T-helper 22 cell (primary cell): ENCODE data around the gene GRID1.

Experiments used
- DNase-seq: peaks from one replicate; pipeline ENCODE4 v3.0.0-alpha.2; 2020; ENCODE audit warnings: low read depth

Gene GRID1

DNA sequence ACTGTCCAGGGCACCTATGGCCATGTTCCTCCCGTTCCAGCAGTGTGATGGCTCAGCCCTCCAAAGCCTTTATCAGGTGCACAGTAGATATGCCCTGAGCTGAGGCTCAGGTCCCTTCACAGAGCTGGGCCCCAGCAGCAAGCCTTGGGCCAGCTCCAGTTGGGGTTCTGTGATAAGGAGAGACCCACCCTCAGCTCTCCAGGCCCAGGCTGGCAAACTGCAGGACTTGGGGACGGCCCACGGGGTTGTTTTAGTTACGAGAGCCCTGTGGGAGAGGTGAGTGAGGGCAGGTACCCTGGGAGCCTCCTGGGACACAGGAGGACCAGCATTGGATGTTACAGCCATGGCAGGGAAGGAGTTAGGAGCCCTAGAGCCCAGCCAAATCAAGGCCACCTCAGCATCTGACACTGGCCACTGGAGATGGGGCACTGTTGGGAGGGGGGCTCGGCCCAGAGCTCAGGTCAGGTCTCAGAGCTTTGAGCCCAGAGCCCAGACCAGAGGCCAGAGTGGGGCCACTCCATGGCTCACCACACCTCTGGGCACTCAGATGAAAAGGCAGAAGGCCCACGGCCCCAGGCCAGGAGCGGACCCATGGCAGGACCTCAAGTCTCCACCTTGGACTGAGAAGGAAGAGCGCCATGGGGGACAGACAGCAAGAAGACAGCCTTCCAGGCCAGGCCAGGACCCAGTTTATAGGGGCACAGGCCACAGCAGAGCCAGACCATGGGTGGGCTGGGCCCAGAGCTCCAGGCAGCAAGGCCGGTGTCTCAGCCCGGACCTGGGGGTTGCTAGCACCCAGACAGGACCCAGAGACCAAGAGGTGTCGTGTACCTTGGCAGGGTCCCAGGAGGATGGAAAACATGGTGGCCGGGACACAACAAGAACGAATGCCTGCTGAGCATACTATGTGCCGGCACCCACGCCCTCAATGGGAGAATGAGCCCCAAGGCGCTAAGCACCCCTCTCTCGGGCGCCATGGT lies 12.8 kb downstream of the GRID1 start:
- no peak for DNase-seq

DNA sequence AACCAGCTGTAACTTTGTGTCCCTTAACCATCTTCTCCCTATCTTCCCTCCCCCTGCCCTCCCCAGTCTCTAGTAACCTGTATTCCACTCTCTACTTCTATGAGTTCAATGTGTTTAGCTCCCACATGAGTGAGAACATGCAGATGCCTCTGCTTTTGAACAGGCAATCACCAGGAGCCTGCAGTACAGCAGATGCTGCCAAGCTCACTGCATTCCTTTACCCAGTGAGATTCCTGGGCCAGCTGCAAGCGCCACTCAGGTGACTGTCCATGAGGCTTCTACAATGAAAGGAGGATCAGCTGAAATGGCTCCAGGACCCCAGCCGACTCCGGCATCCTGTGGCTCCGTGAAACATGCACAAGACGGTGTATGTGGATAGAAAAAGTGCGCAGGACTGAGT lies 15.7 kb downstream of the GRID1 start:
- DNase-seq, result no peak

DNA sequence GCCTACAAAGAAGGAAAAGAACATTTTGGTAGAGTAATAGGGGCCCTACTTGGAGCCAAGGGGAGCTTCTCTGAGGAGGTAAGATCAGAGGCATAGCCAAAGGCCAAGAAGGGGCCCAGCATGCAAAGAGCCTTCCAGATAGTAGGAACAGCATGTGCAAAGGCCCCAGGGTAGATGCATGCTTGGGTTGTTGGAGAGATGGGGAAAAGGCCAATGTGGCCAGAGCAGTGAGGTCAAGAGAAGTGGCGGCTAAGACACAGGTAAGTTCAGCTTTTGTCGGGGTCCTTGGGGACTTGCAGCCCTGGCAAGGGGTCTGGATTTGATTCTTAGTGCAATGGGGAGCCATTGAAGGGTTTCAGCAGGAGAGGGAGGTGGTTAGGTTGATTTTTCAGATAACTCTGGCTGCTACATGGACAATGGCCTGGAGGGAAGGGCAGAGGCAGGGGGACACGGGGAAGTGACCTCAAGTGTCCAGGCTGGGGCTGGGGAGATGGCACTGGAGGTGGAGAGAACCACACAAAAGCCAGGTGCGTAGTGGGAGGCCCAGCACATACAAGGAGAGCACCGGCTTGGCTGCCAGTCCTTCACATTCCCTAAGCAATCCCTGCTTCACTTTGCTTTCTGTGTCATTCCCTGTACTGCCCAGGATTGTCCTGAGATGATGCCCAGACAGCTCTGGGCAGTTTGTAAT lies 16.5 kb downstream of the GRID1 start:
- DNase-seq, result no peak

DNA sequence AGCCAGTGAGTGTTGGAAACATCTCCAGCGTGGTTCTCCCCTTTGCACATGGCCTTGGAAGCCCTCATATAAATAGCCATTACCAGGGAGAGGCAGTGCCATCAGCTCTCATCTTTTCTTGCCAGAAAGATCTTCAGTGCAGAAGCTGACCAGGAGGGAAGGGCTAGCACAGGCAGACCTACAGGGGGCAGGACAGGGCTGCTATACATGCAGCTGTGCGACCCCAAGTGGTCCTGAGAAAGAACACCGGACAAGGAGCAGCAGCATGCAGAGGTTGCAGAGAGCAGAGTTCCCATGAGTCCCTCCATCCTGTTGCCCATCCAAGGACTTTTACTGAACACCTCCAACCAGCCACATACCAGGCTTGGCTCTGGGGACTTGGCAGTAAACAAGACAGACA lies 17.1 kb downstream of the GRID1 start:
- no peak for DNase-seq

DNA sequence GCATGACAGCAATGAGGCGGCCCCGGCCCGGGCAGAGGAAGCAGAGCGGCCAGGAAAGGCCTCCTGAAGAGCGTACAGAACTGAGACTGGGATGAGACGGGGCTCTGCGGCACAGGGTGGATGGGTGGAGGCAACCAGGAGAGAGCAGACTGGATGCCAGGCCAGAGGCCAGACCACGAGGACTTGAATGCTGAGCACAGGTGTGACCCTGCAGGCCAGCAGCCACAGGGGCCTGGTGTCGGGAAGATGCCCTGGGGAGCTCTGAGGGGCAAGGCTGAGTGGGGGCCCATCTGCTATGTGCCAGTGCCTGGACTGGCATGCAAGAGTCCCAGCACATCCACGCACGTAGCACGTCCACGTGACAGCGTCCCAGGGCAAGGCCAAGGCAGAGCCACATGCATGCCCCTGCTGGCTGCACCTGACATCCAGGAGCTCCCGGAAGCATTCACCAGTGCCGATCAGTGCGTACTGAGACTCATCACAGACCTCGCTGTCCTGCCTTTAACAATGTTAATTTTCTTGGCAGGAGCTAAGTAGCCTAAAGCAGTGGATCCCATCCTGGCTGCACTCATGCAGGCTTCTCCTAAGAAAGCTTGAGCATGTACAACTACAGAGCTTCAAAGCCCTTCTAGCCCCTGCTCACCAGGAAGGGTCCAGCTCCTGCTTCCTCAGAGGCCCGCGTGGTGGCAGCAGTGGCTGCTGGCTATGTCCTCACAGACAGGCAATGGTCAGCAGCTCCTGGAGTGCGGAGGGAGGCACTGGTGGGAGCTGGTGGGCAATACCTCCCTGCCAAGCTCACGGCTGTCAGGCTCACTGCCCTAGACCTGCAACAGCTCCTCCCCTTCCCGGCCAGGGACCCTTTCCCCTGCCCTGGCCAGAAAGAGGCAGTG lies 18.0 kb downstream of the GRID1 start:
- no peak for DNase-seq

DNA sequence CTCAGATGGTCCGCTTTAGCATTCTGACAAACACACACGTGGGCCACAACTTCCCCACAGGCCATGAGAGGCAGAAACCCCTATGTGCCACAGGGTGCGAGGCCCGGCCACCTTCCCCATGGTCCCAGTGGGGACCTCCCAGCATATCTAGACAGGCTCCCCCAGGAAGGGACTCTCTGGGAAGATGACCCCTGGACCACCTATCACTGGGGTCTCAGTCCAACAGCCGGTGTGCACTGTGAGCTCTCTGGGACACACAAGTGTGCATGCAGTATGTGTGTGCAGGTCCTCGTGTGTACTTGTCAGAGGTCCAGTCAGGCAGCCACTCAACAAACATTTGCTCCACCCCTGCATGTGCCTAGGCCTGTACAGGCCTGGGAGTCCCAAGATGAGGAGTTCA lies 18.7 kb downstream of the GRID1 start:
- no peak for DNase-seq

DNA sequence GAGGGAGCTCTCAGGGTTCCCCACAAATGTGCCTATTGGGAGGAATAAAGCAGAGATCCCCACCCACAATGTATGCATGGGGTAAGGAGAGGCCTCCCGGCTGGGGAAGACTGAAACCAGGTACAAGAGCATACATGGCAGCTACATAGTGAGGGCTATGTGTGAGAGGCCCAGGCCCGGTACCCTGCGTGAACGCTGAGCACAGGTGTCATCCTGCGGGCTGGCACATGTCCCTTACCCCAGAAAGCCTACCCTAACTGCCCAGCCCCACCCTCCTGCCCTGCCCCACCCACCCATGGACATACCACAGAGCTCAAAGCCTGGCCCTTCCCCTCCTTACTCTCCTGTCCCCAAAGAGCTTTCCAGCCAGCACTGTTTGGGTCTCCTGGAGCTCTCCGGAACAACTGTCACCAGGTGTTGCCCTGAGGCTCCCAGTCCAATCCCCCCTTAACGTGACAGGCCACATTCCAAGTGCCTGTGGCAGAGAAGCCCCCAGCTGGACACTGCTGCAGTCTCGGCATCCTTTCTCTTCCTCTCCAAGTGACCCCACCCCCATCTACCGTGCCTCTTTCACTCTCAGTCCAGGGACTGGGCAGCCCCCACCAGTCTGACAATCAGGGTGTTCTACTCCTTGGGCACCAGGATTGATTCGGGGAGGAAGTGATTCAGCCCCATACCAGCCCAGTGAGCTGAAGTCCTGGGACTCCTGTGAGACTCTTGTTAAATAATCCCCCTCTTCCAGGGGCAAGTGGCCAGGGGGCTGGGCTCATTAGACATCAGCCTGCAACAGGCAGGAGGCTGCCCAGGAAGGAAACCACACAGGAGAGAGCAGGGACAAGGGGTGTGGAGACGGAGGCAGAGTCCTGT lies 19.6 kb downstream of the GRID1 start:
- DNase-seq, result no peak

DNA sequence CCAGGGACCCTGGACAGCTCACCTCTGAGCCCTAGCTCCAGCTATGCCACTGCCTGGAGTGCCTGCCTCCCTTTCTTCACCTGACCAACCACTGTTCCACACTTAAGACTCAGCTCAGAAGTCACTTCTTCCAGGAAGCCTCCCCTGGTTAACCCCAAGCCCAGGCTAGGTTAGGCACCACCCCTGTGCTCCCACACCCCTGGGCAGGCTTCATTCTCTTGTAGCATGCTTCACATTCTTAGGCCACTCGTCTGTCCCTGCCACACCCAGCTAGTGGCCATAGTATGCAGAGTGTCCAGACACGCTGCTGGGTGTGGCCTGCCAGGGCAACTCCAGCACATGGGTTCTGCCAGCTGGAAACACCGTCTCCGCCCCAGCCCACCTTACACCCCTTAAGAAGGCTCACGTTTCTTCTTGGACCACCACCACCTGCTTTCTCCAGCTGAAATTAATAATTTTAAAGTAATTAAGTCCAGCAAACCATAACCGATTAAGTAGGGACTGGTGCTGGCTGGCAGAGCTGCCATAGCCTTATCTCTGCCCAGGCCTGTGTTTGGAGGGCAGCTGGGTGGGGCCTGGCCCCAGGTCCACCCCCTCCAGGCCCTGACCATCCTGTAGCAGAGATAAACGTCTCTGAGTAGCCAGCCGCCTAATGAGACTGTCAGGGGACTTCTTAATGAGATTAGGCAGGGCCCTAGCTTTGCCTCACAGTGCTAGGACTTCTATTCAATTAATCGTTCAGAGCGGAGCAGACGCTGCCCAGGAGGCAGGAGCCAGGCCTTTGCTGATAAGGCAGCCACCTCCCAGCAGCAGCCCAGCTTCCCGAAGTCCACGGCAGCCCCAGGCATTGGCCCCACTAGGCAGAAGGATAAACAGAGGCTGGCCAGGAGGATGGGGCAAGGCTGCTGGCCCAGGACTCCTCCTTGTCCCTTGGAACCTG lies 20.5 kb downstream of the GRID1 start:
- DNase-seq, result no peak

DNA sequence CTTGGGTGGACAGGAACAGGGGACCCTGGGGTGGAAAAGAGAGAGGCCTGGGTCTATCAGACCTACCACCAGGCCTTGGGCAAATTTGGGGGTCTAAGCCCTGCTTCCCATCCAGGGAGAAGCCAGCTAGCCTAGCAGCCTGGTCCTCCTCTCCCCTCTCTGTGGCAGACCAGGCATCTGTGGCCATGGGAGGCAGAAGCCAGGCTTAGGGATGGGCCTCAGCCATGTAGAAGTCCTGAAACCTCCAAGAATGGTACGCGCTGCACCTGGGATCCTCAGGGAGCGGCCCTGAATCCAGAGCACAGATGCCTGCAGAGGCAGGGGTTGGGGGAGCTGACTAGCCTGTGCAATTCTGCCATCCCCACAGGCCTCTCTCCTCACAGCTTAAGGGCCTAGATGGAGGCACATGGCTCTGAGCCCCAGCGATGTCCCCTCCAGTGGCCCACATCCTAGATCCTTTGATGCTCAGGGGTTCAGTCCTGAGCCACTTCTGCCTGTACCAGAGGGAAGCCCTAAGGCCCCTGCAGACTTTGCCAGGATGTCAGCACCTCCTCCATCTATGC lies 21.2 kb downstream of the GRID1 start:
- no peak for DNase-seq

DNA sequence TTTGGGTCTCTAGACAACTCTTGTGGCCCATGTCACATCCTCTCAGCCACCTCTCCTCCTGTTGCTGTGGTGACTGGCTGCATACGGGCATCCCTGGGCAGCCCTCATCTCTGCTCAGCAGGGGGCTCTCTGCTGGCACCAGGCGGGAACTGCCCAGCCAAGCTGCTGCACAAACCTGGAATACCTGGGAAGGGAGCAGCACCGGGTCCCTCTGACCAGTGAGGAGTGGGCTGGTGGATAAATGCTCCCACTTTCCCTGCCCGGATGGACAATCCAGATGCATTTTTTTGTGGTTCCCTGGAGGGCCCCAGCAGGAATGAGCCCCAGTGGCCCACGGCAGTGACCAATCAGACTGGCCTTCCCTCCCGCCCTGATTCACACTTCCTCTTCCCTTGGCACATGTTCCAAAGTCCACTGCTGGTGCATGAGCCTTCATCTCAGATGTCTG lies 21.9 kb downstream of the GRID1 start:
- DNase-seq, result no peak

DNA sequence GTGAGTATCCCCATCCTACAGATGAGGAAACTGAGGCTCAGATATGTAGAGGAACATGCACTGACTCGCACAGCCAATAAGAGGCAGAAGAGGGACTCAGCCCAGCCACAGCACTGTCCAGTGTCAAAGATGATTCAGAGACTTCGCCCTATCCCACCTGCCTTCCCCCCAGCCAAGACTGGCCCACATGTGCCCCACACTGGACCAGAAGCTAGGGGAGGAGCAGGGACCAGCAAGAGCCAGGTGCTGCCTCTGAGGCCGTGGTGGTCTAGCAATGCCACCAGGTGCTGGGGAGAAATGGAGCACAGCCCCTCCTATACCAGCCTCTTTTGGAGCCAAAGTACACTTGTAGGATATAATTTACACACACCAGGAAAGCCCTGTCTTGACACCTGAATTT lies 22.3 kb downstream of the GRID1 start:
- DNase-seq, result no peak

DNA sequence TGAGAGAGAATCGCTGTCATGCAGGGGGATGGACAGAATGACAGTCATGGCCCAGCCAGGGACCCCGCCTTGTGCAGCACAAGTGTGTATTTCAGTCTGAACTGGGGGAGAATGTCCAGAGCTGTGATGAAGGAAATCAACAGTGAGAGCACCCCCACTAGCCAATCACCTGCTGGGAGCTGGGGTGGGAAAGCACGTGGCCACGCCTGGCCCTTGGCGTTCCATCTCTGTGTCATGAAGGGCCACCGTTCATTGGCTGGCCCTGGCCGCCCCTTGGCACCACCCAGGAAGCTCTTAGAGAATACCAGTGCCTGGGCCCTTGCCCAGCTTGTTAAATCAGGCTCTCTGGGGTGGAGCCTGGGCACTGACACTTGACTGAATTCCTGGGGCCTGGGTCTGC lies 22.8 kb downstream of the GRID1 start:
- no peak for DNase-seq

DNA sequence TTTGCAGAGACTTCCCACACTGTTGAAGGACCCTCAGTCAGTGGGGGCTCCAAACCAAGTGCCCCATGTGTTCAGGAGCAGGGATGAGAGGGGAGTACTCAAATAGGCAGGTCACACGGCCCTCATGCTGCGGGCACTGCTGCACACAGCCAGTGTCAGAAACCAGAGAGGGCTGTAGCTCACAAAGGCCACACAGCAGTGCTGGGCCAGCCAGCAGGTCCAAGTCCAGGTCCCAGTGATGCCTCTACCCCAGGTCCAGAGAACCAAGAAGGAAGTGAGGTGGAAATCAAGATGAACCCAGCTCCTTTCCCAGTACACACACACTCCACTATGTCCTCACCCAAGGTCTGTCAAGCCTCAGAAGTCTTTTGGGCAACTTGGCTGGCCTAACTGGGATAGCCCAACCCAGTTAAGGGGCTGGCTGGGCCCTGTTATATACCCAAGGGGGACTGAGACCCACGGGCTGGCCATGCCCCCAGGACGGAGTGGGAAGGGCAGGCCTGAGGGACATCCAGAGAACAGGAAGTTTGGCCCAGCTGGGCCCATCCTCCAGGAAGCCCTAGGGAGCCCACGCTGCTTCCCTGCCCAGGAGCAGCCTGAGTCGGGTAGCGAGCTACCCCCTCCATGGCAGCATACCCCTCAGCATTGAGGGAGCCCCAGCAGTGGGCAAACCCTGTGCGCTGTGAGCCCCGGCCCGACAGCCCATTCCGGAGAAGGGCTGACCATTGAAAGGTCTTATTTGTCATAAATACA lies 24.3 kb downstream of the GRID1 start:
- no peak for DNase-seq

DNA sequence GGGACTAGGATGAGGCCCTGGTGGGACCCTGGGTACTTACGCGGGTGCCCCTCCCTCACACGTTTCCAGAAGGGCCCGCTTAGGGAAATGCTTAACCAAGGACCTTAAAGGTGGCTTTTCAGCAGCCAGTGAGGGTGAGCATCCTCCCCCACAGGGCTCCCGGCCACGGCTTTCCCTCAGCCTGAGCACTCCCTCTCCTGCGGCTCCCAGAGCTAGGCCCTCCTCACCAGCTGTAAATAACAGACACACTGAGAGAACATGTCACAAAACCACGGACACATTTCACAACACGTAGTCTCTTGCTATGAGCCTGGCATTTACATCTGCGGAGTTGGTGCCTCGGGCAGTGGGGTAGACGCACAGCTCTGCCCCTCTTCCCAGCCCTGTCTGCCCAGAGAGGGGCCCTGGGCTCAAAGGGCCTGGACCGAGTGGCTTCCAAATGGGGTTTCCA lies 25.2 kb downstream of the GRID1 start:
- no peak for DNase-seq

DNA sequence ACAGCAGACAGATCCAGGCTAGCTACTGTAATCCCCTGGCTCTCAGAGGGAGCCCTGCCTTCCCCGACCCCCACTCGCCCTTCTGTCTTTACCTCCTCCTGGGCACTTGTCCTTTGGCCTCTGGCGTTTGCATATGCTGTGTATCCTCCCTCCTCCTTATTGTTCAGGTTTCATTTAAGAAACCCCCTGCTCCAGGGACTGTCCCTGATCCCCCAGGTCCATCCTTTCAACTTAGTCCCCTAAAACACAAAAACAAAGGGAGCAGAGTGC lies 25.7 kb downstream of the GRID1 start:
- DNase-seq, result no peak

DNA sequence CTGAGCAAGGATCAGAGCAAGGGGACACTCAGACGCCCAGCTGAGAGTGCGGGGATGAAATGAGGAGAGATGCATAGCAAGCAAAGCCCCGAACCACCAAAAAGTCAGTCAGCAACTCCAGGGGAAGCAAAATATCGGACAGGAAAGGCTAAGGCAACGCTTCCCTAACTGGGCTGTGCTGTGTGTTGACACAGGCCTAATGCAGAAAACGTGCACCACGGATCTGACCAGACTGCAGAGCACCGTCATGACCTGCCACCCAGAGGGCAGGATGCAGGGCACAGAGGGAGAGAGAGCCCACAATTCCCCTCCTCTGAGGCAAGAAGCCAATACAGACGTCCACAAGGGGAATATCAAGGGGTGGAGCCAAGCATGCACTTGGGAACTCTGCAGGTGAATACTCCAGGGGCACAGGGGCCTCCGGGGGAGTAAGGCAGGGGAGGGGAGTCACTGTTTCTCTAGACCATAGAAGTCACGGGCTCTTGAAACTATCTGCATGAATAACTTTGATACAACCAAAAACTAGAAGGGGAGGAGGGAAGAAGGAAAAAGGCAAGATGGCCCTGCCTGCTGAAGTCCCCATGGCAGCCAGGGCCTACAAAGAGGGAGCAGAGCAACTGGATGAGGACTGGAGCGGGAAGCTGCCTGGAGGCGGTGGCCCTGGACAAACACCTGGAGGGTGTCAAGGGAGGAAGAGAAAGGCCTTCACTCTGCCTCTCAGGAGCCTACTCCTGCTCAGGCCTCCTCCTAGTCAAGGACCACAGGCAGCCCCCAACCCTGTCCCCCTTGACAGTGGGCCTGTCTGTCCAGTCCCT lies 26.2 kb downstream of the GRID1 start:
- no peak for DNase-seq

DNA sequence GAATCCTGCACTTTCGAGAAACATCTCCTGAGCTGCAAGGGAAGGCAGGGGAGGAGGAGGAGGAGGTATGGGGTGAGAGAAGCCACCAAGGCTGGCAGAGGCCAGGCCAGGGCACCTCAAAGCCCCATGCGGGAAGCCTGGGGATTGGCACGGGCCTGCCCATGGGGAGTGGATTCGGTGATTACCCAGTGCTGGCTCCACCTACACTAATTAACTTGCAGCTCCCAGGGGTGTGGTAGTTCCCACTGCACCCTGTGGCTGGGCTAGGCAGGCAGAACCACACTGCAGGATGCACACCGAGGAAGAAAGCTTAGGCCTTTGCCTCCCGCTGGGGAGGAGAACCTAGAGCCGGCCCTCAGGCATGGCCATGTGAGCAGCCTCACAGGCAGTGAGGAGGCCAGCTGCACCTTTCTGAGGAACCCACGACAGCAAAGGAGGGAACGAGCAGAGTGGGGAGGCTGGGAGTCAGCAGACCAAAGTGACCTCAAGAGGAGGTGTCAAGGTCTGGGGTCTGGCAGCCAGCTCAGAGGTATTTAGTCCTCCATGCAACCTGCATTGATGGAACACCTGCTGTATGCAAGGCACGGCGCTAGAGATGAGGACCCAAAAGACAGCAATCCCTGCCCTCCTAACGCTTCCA lies 27.2 kb downstream of the GRID1 start:
- no peak for DNase-seq

DNA sequence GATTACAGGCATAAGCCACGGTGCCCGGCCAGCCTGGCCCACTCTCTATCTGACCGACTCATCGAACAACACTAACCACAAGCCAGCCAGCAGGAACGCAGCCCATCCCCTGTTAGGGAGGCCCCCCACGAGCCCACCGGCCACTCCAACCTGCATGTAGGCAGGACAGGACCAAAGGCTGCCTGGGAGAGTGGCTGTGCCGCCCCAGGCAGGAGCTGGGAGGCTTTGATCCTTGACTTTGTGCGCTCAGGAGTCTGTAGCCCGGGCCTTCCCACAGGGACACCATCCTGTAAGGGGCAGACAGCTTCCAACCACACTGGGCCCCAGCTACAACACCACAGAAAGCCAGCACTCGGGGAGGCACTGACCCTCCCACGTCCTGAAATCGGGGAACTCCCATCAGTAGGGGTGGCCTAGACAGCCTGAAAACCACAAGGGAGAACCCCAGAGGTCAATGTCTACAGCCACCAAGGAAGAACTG lies 29.4 kb downstream of the GRID1 start:
- DNase-seq, result no peak
